Hepatocyte (in vitro differentiated cells): ENCODE measurements around the gene ENPP1. TPM values are rescaled to one million over a fixed set of nuclear protein-coding genes. Genes with fewer than 3 reads are reported as not detected.

Experiments used
- DNase-seq: peaks from one replicate; pipeline ENCODE4 v3.0.0-alpha.2; 2016; ENCODE audit warnings: low spot score
- H2AFZ ChIP-seq: fragments of 200-600 bp; sonication (generic); 2 replicates; pipeline ENCODE4 v1.6.0; 2016; ENCODE audit warnings: antibody characterized with exemption, mild to moderate bottlenecking
- H3K27ac ChIP-seq: fragments of 200-600 bp; sonication (generic); 2 replicates; pipeline ENCODE4 v1.5.1; 2016; ENCODE audit warnings: mild to moderate bottlenecking
- H3K27me3 ChIP-seq: fragments of 200-600 bp; sonication (generic); 2 replicates; pipeline ENCODE4 v1.6.1; 2016
- H3K36me3 ChIP-seq: fragments of 200-600 bp; sonication (generic); replicated peaks from 2 replicates; pipeline ENCODE4 v1.5.1; 2016; ENCODE audit warnings: low read depth; ENCODE audit not compliant: insufficient read depth
- H3K4me1 ChIP-seq: fragments of 200-600 bp; sonication (generic); 2 replicates; pipeline ENCODE4 v1.5.1; 2016; ENCODE audit warnings: mild to moderate bottlenecking, moderate library complexity; ENCODE audit not compliant: insufficient read depth
- H3K4me2 ChIP-seq: fragments of 200-600 bp; sonication (generic); 2 replicates; pipeline ENCODE4 v1.6.0; 2016
- H3K4me3 ChIP-seq: fragments of 200-600 bp; sonication (generic); 2 replicates; pipeline ENCODE4 v1.5.1; 2016; ENCODE audit warnings: mild to moderate bottlenecking
- H3K79me2 ChIP-seq: fragments of 200-600 bp; sonication (generic); 2 replicates; pipeline ENCODE4 v1.6.0; 2017; ENCODE audit warnings: mild to moderate bottlenecking
- H3K9me2 ChIP-seq: fragments of 200-600 bp; sonication (generic); replicated peaks from 2 replicates; pipeline ENCODE4 v1.6.0; 2017; ENCODE audit warnings: mild to moderate bottlenecking; ENCODE audit not compliant: insufficient read depth
- H3K9me3 ChIP-seq: fragments of 200-600 bp; sonication (generic); 2 replicates; pipeline ENCODE4 v1.5.1; 2016; ENCODE audit warnings: low read depth, mild to moderate bottlenecking
- H4K20me1 ChIP-seq: fragments of 200-600 bp; sonication (generic); 2 replicates; pipeline ENCODE4 v1.6.0; 2016; ENCODE audit warnings: mild to moderate bottlenecking; ENCODE audit not compliant: insufficient read depth, poor library complexity, severe bottlenecking
- EZH2 ChIP-seq: fragments of 200-600 bp; sonication (generic); IDR thresholded peaks from 2 replicates; pipeline ENCODE4 v1.6.1; 2016; ENCODE audit warnings: antibody characterized with exemption, mild to moderate bottlenecking, borderline replicate concordance
- EZH2phosphoT487 ChIP-seq: fragments of 200-600 bp; sonication (generic); IDR thresholded peaks from one replicate; pipeline ENCODE4 v1.6.1; 2018; ENCODE audit warnings: antibody characterized with exemption, mild to moderate bottlenecking, low read depth, moderate library complexity; ENCODE audit not compliant: unreplicated experiment, severe bottlenecking
- WGBS: methylation state at CpG from one replicate; pipeline ENCODE4 v1.1.6; 2016; ENCODE audit warnings: low lambda C conversion rate; ENCODE audit errors: missing lambda C conversion rate; 5-methylcytosine and 5-hydroxymethylcytosine counted together
- polyA plus RNA-seq: library from polyadenylated mRNA; unstranded; fragments of >200 nt; fragmentation: Nextera tagmentation; extraction: Ambion mirVana; gene quantifications from 2 replicates; pipeline ENCODE4 v1.2.1, GENCODE V29; 2016
- total RNA-seq: library from RNA; depleted of rRNA; stranded (reverse); fragments of >200 nt; gene quantifications from 2 replicates; pipeline ENCODE4 v1.2.3, GENCODE V29; 2014
- TF ChIP-seq, protein P1 (sequence below): fragments of 200-600 bp; sonication (generic); IDR thresholded peaks from 2 replicates; pipeline ENCODE4 v1.5.1; 2016; ENCODE audit warnings: antibody characterized with exemption, mild to moderate bottlenecking; ENCODE audit not compliant: poor library complexity

The ENPP1 gene
- total and polyA plus RNA-seq, 2 experiments from 2014 or later, result 74.7 to 86.9 TPM

DNA sequence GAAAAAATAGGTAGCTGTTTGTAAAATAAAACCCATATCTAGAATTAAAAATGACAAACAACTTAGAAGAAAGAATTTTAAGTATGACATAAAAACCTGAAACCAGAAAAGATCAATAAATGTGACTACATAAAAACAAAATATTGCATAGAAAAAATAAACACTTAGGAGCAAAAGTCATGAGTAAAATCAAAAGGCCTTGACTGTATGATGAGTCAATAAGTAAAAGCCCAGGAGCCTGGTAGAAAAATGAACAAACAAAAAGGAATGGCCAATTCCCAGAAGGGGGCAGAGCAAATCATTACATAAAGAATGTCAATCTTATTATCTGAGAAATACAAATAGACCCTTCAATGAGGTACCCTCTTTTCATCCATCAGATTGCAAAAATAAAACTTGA, 20.7 kb upstream of the ENPP1 start:
- Histone ChIP-seq H4K20me1 (no peaks in the 10 kb centered on the region), H3K9me3 (no peaks in the 10 kb centered on the region), H3K79me2 (no peaks in the 10 kb centered on the region), H3K4me3 (no peak overlapping the region), H3K4me2 (no peak overlapping the region), H3K36me3 (no peaks in the 10 kb centered on the region), H3K27ac (no peak overlapping the region), H3K4me1 (peaks cover 3% of the 10 kb centered on the region), H3K27me3 (no peaks in the 10 kb centered on the region), H3K9me2 (no peaks in the 10 kb centered on the region), H2AFZ (no peak overlapping the region)
- TF ChIP-seq EZH2 (no peak), EZH2phosphoT487 (no peak)
- TF ChIP-seq, protein P1, sequence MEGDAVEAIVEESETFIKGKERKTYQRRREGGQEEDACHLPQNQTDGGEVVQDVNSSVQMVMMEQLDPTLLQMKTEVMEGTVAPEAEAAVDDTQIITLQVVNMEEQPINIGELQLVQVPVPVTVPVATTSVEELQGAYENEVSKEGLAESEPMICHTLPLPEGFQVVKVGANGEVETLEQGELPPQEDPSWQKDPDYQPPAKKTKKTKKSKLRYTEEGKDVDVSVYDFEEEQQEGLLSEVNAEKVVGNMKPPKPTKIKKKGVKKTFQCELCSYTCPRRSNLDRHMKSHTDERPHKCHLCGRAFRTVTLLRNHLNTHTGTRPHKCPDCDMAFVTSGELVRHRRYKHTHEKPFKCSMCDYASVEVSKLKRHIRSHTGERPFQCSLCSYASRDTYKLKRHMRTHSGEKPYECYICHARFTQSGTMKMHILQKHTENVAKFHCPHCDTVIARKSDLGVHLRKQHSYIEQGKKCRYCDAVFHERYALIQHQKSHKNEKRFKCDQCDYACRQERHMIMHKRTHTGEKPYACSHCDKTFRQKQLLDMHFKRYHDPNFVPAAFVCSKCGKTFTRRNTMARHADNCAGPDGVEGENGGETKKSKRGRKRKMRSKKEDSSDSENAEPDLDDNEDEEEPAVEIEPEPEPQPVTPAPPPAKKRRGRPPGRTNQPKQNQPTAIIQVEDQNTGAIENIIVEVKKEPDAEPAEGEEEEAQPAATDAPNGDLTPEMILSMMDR, result no peak
- no peak for DNase-seq

DNA sequence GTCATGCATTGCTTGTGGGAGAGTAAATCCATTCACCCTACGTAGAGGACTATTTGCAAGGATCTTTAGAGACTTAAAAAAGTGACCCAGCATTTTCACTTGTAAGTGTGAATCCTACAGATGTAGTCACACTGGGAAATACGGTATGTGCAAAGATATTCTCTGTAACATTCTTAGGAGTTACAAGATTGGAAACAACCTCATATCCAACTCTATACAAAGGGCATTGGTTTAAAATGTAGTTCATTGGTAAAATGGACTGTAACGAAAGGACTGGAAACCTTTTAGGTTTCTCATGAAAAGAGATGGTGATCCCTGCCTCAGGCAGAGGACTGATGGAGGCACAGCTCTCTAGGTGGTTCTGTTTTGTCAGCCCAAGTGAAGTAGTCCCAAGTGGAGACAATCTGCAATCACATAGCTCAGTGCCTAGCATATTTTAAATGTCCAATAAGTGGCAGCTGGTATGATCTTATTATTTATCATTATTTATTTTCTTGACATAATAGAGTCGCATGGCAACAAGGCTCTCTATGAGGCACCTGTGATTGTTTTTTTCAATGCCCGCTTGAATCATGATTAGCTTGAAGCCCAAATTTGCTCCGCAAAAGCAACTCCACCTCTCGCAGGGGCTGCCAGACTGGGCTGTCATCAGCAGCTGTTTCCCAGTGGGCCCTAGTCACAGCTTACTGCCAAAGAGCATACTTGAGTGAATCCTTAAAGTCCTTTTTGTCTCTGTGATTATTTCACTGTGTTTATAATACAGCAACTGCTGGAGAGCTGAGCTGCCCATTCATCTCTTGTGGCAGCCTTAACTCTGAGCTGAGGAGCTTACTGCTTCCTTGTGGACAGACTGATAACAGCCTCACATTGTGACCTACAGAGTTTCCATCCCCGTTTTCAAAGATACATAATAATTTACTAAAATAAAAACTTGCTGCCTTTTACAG, 19.8 kb upstream of the ENPP1 start:
- Histone ChIP-seq H3K36me3 (no peaks in the 10 kb centered on the region), H4K20me1 (no peaks in the 10 kb centered on the region), H3K27ac (no peak overlapping the region), H3K4me3 (no peak overlapping the region), H3K79me2 (no peaks in the 10 kb centered on the region), H3K27me3 (no peaks in the 10 kb centered on the region), H3K4me1 (peaks cover 3% of the 10 kb centered on the region), H3K4me2 (no peak overlapping the region), H2AFZ (no peak overlapping the region), H3K9me3 (no peaks in the 10 kb centered on the region), H3K9me2 (no peaks in the 10 kb centered on the region)
- WGBS, result 71% methylated on average over 8 of the region's 8 CpGs
- peak; percentile 37 for DNase-seq
- TF ChIP-seq EZH2, result no peak
- TF ChIP-seq, protein P1, result peak; percentile 39

DNA sequence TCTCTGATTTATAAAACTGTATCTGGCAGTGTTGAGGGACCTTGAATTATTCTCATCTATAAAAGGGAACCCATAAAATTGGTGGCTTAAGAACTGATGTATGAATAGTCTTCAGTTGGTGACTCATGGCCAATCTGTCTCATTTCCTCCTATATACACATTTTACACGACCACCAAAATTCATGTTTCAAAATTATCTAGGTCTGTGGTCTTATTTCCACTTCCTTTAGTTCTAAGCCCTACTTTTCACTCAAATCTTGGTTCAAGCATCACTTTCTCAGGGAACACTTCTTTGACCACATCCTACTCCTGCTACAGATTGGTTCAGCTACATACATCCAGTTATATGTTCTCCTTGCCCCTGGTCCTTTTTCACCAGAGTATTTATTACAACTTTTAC, 18.6 kb upstream of the ENPP1 start:
- 56% methylated on average over 1 of the region's 1 CpG for WGBS
- H3K79me2 ChIP-seq, result no peaks in the 10 kb centered on the region
- no peak overlapping the region for H3K4me2 ChIP-seq
- H3K36me3 ChIP-seq, result no peaks in the 10 kb centered on the region
- no peak overlapping the region for H3K27ac ChIP-seq
- H3K4me1 ChIP-seq, result peaks cover 3% of the 10 kb centered on the region
- no peaks in the 10 kb centered on the region for H4K20me1 ChIP-seq
- no peak overlapping the region for H2AFZ ChIP-seq
- DNase-seq, result no peak
- H3K4me3 ChIP-seq, result no peak overlapping the region
- TF ChIP-seq EZH2phosphoT487, result no peak
- TF ChIP-seq, protein P1, result no peak
- TF ChIP-seq EZH2, result no peak
- no peaks in the 10 kb centered on the region for H3K9me2 ChIP-seq
- no peaks in the 10 kb centered on the region for H3K27me3 ChIP-seq
- H3K9me3 ChIP-seq, result no peaks in the 10 kb centered on the region
